HT1080 (cell line): ENCODE measurements around the gene RUNX1. TPM values are rescaled to one million over a fixed set of nuclear protein-coding genes. Genes with fewer than 3 reads are reported as not detected.
"Not testable (repeated sequence)": the region's sequence is repeated elsewhere in the genome, so short reads cannot be mapped to it uniquely, and the experiment has no call there.

Experiments used
- DNase-seq: peaks from one replicate; pipeline ENCODE4 v3.0.0-alpha.2; 2015; ENCODE audit warnings: low read depth
- total RNA-seq: library from RNA; depleted of rRNA; stranded (reverse); fragments of >200 nt; shearing (Covaris generic); gene quantifications from 2 replicates; pipeline ENCODE4 v1.2.3, GENCODE V29; 2014

RUNX1 gene
- total RNA-seq, 1 experiment from 2014 or later: 31.3 TPM

- DNase-seq: peak; percentile 90
Measured at GRCh38 chr21:34812504-34813265, 236.4 kb downstream of the RUNX1 start.

GRCh38 chr21:34811368-34811767 lies 237.7 kb downstream of the RUNX1 start:
- no peak for DNase-seq

- no peak for DNase-seq
Measured at GRCh38 chr21:34810786-34811185, 238.3 kb downstream of the RUNX1 start.

GRCh38 chr21:34809822-34810221 lies 239.3 kb downstream of the RUNX1 start:
- DNase-seq: no peak

GRCh38 chr21:34808569-34809204 lies 240.4 kb downstream of the RUNX1 start:
- peak; percentile 83 for DNase-seq

- peak; percentile 96 for DNase-seq
Measured at GRCh38 chr21:34807881-34808568, 241.1 kb downstream of the RUNX1 start.

- peak; percentile 98 for DNase-seq
Measured at GRCh38 chr21:34807146-34807880, 241.8 kb downstream of the RUNX1 start.

- no peak for DNase-seq
Measured at GRCh38 chr21:34806423-34806822, 242.7 kb downstream of the RUNX1 start.

- no peak for DNase-seq
Measured at GRCh38 chr21:34805157-34805556, 243.9 kb downstream of the RUNX1 start.

- DNase-seq: not testable (repeated sequence)
Measured at GRCh38 chr21:34804584-34804983, 244.5 kb downstream of the RUNX1 start.

GRCh38 chr21:34803782-34804370 lies 245.2 kb downstream of the RUNX1 start:
- no peak for DNase-seq

- peak; percentile 36 for DNase-seq
Measured at GRCh38 chr21:34802180-34802899, 246.8 kb downstream of the RUNX1 start.

- peak; percentile 36 for DNase-seq
Measured at GRCh38 chr21:34801519-34802132, 247.5 kb downstream of the RUNX1 start.

- no peak for DNase-seq
Measured at GRCh38 chr21:34800797-34801518, 248.1 kb downstream of the RUNX1 start.

- no peak for DNase-seq
Measured at GRCh38 chr21:34799092-34799491, 250.0 kb downstream of the RUNX1 start.

- DNase-seq: no peak
Measured at GRCh38 chr21:34797921-34798535, 251.1 kb downstream of the RUNX1 start.

- DNase-seq: no peak
Measured at GRCh38 chr21:34797201-34797525, 251.9 kb downstream of the RUNX1 start.

GRCh38 chr21:34796518-34797200 lies 252.4 kb downstream of the RUNX1 start:
- no peak for DNase-seq
